ENCODE measurements around the gene CDH23. TPM values are rescaled to one million over a fixed set of nuclear protein-coding genes. Genes with fewer than 3 reads are reported as not detected.

Gene CDH23
- total RNA-seq, 1 donor from 2014 or later, result 4.5 TPM

- Histone ChIP-seq H3K27ac (replicated peaks) (no peak overlapping the region), H3K9me3 (replicated peaks) (no peaks in the 10 kb centered on the region), H3K36me3 (peaks cover 100% of the 10 kb centered on the region), H3K4me1 (peaks cover 37% of the 10 kb centered on the region), H3K4me3 (no peak overlapping the region), H3K27me3 (ENCODE audit: low read depth) (no peaks in the 10 kb centered on the region)
- TF ChIP-seq CTCF (IDR thresholded peaks at IDR 0.05; ENCODE audit: borderline replicate concordance), result no peak
- intact Hi-C loops (cut with micrococcal nuclease), result no loop called here
- DNase-seq, result no peak
Observed at GRCh38 chr10:71820966-71821365, 424.2 kb downstream of the CDH23 start.

- no peak for DNase-seq
- intact Hi-C loops (cut with micrococcal nuclease), result no loop called here
- no peak overlapping the region for H3K27ac ChIP-seq (replicated peaks)
- no peaks in the 10 kb centered on the region for H3K9me3 ChIP-seq (replicated peaks)
- H3K4me3 ChIP-seq, result no peak overlapping the region
- peaks cover 100% of the 10 kb centered on the region for H3K36me3 ChIP-seq
- peaks cover 25% of the 10 kb centered on the region for H3K4me1 ChIP-seq
- TF ChIP-seq CTCF (IDR thresholded peaks at IDR 0.05; ENCODE audit: borderline replicate concordance), result no peak
- H3K27me3 ChIP-seq (ENCODE audit: low read depth), result no peaks in the 10 kb centered on the region
Observed at GRCh38 chr10:71821909-71822763, 425.4 kb downstream of the CDH23 start.

- TF ChIP-seq CTCF (IDR thresholded peaks at IDR 0.05; ENCODE audit: borderline replicate concordance), result no peak
- intact Hi-C loops (cut with micrococcal nuclease), result no loop called here
- no peak overlapping the region for H3K27ac ChIP-seq (replicated peaks)
- H3K9me3 ChIP-seq (replicated peaks), result no peaks in the 10 kb centered on the region
- H3K27me3 ChIP-seq (ENCODE audit: low read depth), result no peaks in the 10 kb centered on the region
- no peak for DNase-seq
- H3K4me1 ChIP-seq, result peaks cover 13% of the 10 kb centered on the region
- peaks cover 100% of the 10 kb centered on the region for H3K36me3 ChIP-seq
- H3K4me3 ChIP-seq, result no peak overlapping the region
Observed at GRCh38 chr10:71823356-71823755, 426.6 kb downstream of the CDH23 start.

- TF ChIP-seq CTCF (IDR thresholded peaks at IDR 0.05; ENCODE audit: borderline replicate concordance), result no peak
- no peak overlapping the region for H3K27ac ChIP-seq (replicated peaks)
Observed at GRCh38 chr10:71824333-71824732, 427.6 kb downstream of the CDH23 start.

GRCh38 chr10:71825217-71825616 is 428.5 kb downstream of the CDH23 start:
- Histone ChIP-seq H3K9me3 (replicated peaks) (no peaks in the 10 kb centered on the region), H3K27ac (replicated peaks) (no peak overlapping the region), H3K4me3 (no peak overlapping the region), H3K4me1 (peaks cover 8% of the 10 kb centered on the region), H3K36me3 (peaks cover 100% of the 10 kb centered on the region), H3K27me3 (ENCODE audit: low read depth) (no peaks in the 10 kb centered on the region)
- TF ChIP-seq CTCF (IDR thresholded peaks at IDR 0.05; ENCODE audit: borderline replicate concordance), result no peak
- intact Hi-C loops (cut with micrococcal nuclease), result no loop called here
- no peak for DNase-seq

More at GRCh38 chr10:71824333-71824732, 427.6 kb downstream of the CDH23 start:
- Histone ChIP-seq H3K27me3 (ENCODE audit: low read depth) (no peaks in the 10 kb centered on the region), H3K36me3 (peaks cover 100% of the 10 kb centered on the region), H3K9me3 (replicated peaks) (no peaks in the 10 kb centered on the region), H3K4me1 (peaks cover 11% of the 10 kb centered on the region), H3K4me3 (no peak overlapping the region)
- no peak for DNase-seq
- intact Hi-C loops (cut with micrococcal nuclease), result no loop called here
